ENCODE data around the gene RBKS.
A peak's percentile ranks its signal among the peaks of the same experiment; 100 is the strongest.
"Not testable (repeated sequence)": the region's sequence is repeated elsewhere in the genome, so short reads cannot be mapped to it uniquely, and the experiment has no call there.

The RBKS gene

GRCh38 chr2:27756091-27756490, 134.1 kb downstream of the RBKS start:
- DNase-seq, result no peak

GRCh38 chr2:27754831-27755230, 135.4 kb downstream of the RBKS start:
- DNase-seq, result no peak

- DNase-seq, result peak; percentile 88
Measured at GRCh38 chr2:27754138-27754588, 136.0 kb downstream of the RBKS start.

- no peak for DNase-seq
Measured at GRCh38 chr2:27752551-27753237, 137.5 kb downstream of the RBKS start.

GRCh38 chr2:27751377-27751776, 138.8 kb downstream of the RBKS start:
- DNase-seq, result no peak

GRCh38 chr2:27748803-27749554, 141.2 kb downstream of the RBKS start:
- DNase-seq, result not testable (repeated sequence)

- DNase-seq, result no peak
Measured at GRCh38 chr2:27747827-27748352, 142.3 kb downstream of the RBKS start.

GRCh38 chr2:27746325-27746724, 143.9 kb downstream of the RBKS start:
- no peak for DNase-seq

- not testable (repeated sequence) for DNase-seq
Measured at GRCh38 chr2:27745494-27745893, 144.7 kb downstream of the RBKS start.

GRCh38 chr2:27742571-27742970, 147.6 kb downstream of the RBKS start:
- no peak for DNase-seq

GRCh38 chr2:27741673-27742072, 148.5 kb downstream of the RBKS start:
- no peak for DNase-seq

- no peak for DNase-seq
Measured at GRCh38 chr2:27739058-27739373, 151.2 kb downstream of the RBKS start.

GRCh38 chr2:27738349-27739057, 151.7 kb downstream of the RBKS start:
- DNase-seq, result no peak

GRCh38 chr2:27737676-27738348, 152.4 kb downstream of the RBKS start:
- no peak for DNase-seq

- no peak for DNase-seq
Measured at GRCh38 chr2:27736890-27737204, 153.3 kb downstream of the RBKS start.

- DNase-seq, result no peak
Measured at GRCh38 chr2:27736031-27736889, 153.9 kb downstream of the RBKS start.

GRCh38 chr2:27735263-27735904, 154.8 kb downstream of the RBKS start:
- DNase-seq, result peak; percentile 77

GRCh38 chr2:27734305-27734704, 155.9 kb downstream of the RBKS start:
- no peak for DNase-seq

Measured in hematopoietic multipotent progenitor cell treated with erythropoietin and hydrocortisone succinate and interleukin-3 and kit ligand, for 6 days (in vitro differentiated cells).